Germinal center (tissue), 1 donor: ENCODE data around the gene SLC35G3.
A peak's percentile ranks its signal among the peaks of the same experiment; 100 is the strongest.
"Not testable (repeated sequence)": the region's sequence is repeated elsewhere in the genome, so short reads cannot be mapped to it uniquely, and the experiment has no call there.

Experiments used
- DNase-seq: peaks from one replicate; pipeline ENCODE4 v3.0.0; 2012; ENCODE audit warnings: mixed read lengths, low spot score

SLC35G3 gene

GRCh38 chr17:35194001-35194400 lies at the start of gene SLC35G3:
Gene SLC35G3, minus strand, starts transcription at chr17:35194393. Its CDS starts 86 bp downstream, at chr17:35194307.
- DNase-seq, result not testable (repeated sequence)

GRCh38 chr17:35243561-35244340 lies 49.6 kb upstream of the SLC35G3 start:
- DNase-seq, result peak; percentile 37

- peak; percentile 94 for DNase-seq
Measured at GRCh38 chr17:35242805-35243560, 48.8 kb upstream of the SLC35G3 start, which contains the start of gene SLFN5. Gene SLFN5, plus strand, starts transcription at chr17:35243072. Its CDS starts 15,619 bp downstream, at chr17:35258691.

- peak; percentile 85 for DNase-seq
Measured at GRCh38 chr17:35242158-35242804, 48.1 kb upstream of the SLC35G3 start.

GRCh38 chr17:35241520-35241919 lies 47.3 kb upstream of the SLC35G3 start:
- no peak for DNase-seq

- no peak for DNase-seq
Measured at GRCh38 chr17:35240861-35241260, 46.7 kb upstream of the SLC35G3 start.

GRCh38 chr17:35239823-35240222 lies 45.6 kb upstream of the SLC35G3 start:
- no peak for DNase-seq

GRCh38 chr17:35238821-35239220 lies 44.6 kb upstream of the SLC35G3 start:
- DNase-seq, result no peak

GRCh38 chr17:35236821-35237220 lies 42.6 kb upstream of the SLC35G3 start:
- DNase-seq, result no peak

GRCh38 chr17:35235917-35236316 lies 41.7 kb upstream of the SLC35G3 start:
- no peak for DNase-seq

- no peak for DNase-seq
Measured at GRCh38 chr17:35235289-35235688, 41.1 kb upstream of the SLC35G3 start.

- DNase-seq, result not testable (repeated sequence)
Measured at GRCh38 chr17:35234315-35234714, 40.1 kb upstream of the SLC35G3 start.

GRCh38 chr17:35229638-35230037 lies 35.4 kb upstream of the SLC35G3 start:
- DNase-seq, result no peak

GRCh38 chr17:35227546-35227945 lies 33.4 kb upstream of the SLC35G3 start:
- DNase-seq, result no peak

- no peak for DNase-seq
Measured at GRCh38 chr17:35224436-35224835, 30.2 kb upstream of the SLC35G3 start.

- no peak for DNase-seq
Measured at GRCh38 chr17:35222452-35222851, 28.3 kb upstream of the SLC35G3 start.

GRCh38 chr17:35218915-35219314 lies 24.7 kb upstream of the SLC35G3 start:
- DNase-seq, result no peak

- DNase-seq, result no peak
Measured at GRCh38 chr17:35217107-35217506, 22.9 kb upstream of the SLC35G3 start.

- DNase-seq, result no peak
Measured at GRCh38 chr17:35214631-35215273, 20.6 kb upstream of the SLC35G3 start.

GRCh38 chr17:35214192-35214591 lies 20.0 kb upstream of the SLC35G3 start:
- DNase-seq, result no peak

GRCh38 chr17:35213412-35213940 lies 19.3 kb upstream of the SLC35G3 start:
- no peak for DNase-seq

- no peak for DNase-seq
Measured at GRCh38 chr17:35212668-35213067, 18.5 kb upstream of the SLC35G3 start.
